GM18867 (cell line): ENCODE measurements around the gene CNDP2.
"Not testable (repeated sequence)": the region's sequence is repeated elsewhere in the genome, so short reads cannot be mapped to it uniquely, and the experiment has no call there.

Source experiments
- ATAC-seq: cut with Tn5 transposase; IDR thresholded peaks from one replicate; pipeline ENCODE4 v1.9.1; 2021; ENCODE audit warnings: mild to moderate bottlenecking, moderate library complexity; ENCODE audit not compliant: unreplicated experiment

The CNDP2 gene

DNA sequence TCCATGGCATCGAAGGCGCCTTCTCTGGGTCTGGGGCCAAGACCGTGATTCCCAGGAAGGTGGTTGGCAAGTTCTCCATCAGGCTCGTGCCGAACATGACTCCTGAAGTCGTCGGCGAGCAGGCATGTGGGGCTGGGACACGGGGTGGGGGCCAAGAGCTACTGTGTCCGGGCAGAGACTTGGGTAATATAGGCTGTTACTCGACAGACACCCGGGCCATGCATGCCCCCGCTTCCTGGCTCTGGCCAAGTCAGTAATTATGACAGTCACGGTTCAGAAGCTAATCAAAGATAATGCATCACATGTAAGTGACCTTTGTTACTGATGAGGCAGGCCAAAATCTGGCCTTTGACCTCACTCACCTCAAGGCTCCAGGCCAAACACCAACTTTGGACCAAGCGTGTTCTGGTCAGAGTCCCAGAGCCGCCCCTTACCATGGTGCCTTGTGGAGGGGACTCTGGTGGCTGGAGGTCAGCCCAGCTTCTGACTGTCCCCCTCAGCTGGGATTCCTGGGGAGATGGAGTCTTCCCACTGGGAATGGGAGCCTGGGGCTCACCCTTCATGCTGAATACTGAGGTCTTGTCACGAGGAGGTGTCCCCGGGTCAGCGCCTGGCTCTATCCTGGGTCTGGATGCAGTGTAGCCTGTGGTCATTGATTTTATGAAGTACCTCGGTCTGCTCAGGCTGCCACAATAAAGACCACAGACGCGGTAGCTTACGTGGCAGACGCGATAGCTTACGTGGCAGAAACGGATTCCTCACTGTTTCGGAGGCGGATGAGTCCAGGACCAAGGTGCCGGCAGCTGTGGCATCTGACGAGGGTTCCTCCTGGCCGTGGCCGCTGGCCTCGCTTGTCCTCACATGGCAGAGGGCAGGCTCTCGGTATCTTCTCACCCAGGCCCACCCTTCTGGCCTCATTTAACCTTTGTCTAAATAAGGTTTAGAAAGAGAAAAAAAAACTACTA, 20.4 kb downstream of the CNDP2 start:
- no peak for ATAC-seq

GRCh38 chr18:74517236-74517630, 21.1 kb downstream of the CNDP2 start:
- no peak for ATAC-seq

GRCh38 chr18:74518456-74519295, 22.5 kb downstream of the CNDP2 start:
- no peak for ATAC-seq

DNA sequence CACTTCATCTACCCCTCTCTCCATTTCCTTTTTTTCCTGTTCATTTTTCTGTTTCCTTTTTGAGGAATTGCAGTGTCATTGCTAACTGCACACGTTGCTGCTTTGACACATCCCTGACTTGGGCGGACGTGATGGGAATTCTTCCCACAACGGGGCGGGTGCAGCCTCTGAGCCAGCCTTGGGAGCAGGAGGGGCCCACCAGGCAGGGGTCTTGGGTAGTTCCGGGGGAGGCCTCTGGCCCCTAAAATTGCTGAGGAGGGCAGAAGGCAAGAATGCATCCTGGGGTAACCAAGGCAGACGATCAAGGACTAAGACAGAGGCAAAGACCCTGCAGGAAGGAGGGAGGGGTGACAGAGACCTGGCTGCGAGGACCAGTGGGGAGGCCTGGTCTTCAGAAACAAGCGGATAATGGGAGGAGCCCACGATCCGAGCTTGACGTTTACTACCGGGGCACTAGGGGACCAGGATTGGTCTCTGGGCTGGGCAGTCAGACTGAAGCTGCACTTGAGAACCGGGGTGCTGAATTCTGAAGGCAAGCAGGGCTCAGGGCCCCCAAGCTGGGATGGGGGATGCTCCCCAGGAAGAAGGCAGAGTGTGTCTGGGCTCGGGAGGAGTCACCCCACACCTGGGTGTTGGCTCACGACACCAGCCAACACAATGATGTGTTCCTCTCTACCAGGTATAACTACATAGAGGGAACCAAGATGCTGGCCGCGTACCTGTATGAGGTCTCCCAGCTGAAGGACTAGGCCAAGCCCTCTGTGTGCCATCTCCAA, 23.3 kb downstream of the CNDP2 start:
- no peak for ATAC-seq

GRCh38 chr18:74520096-74520833, 24.1 kb downstream of the CNDP2 start:
- ATAC-seq: no peak

- ATAC-seq: no peak
These were observed 25.0 kb downstream of the CNDP2 start for GRCh38 chr18:74521068-74521725.

GRCh38 chr18:74522635-74523548, 26.7 kb downstream of the CNDP2 start:
- ATAC-seq: no peak

GRCh38 chr18:74524097-74524496, 27.9 kb downstream of the CNDP2 start:
- ATAC-seq: no peak

GRCh38 chr18:74524915-74525314, 28.8 kb downstream of the CNDP2 start:
- not testable (repeated sequence) for ATAC-seq

- no peak for ATAC-seq
These were observed 29.6 kb downstream of the CNDP2 start for GRCh38 chr18:74525741-74526140.

- ATAC-seq: no peak
These were observed 30.3 kb downstream of the CNDP2 start for GRCh38 chr18:74526488-74526887.

- ATAC-seq: peak; percentile 91
These were observed 32.3 kb downstream of the CNDP2 start for GRCh38 chr18:74528478-74528877.

- ATAC-seq: peak; percentile 20
These were observed 32.8 kb downstream of the CNDP2 start for GRCh38 chr18:74528913-74529312.

GRCh38 chr18:74529378-74529777, 33.2 kb downstream of the CNDP2 start:
- no peak for ATAC-seq

DNA sequence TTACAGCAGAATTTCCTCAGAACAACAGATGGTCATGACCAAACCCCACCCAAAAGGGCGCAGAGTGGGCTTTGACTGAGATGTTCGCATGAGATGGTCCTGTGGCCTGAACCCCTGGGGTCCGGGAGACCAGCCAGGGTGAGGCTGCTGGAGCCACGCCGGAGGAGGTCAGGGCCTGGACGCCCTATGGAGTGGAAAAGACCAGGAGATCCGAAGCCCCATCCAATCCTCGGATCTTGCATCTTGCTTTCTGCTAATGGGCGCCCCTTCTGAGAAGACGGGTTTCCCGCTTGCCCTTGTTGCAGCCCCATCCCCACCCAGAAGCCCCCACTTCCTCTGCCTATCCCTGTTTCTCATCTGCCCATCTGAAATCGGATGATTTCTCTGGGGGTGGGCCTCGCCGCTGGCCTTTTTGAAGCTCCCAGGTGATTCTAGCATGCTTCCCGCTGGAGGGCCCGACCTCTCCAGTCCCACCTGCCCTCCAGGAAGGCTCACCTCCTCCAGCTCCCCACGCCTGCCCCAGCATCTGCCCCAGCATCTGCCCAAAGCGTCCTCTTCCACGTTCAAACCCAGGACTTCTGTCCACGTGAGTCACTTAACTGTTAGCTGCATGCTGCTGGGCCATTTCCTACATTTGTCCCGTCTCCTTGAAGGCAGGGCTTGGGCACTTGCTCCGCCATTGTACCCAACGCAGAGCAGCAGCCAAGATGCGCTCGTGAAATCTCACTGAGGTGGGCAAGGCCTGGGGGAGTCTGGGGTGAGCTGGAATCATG, 33.8 kb downstream of the CNDP2 start:
- no peak for ATAC-seq

DNA sequence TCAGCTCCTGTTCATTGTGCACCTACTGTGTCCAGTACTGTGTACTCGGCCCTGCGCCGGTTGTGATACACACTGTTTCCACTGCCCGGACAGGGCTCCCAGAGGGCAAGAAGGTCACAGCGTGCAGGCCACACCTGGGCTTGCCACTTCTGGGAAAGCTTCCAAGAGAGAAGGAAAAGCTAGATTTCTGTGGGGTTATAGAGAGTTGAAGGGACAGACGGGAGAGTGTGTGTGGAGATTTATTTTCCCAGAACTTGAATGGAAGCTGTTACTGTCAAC, 34.4 kb downstream of the CNDP2 start:
- ATAC-seq: no peak

DNA sequence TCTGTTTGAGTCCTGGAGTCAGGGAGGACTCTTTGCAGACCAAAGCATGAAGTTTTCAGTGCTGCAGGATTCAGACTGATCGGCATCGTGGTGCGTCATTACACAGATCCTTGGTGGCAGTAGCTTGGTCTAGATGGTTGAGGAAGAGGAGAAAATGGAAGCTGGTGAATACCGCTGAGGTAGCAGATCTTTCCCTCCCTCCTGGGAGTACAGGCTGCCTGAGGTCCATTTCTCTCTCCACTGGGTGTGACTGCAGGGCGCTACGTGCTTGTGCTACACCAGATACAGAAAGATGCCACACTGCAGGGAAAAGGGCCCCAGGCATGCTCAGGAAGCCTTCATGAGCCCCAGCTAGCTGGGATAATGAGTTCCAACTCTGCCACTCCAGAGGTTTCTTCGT, 34.9 kb downstream of the CNDP2 start:
- ATAC-seq: no peak

GRCh38 chr18:74532511-74533025, 36.4 kb downstream of the CNDP2 start:
- no peak for ATAC-seq
